ENCODE measurements around the gene TNIP2. TPM values are rescaled to one million over a fixed set of nuclear protein-coding genes. Genes with fewer than 3 reads are reported as not detected.
A peak's percentile ranks its signal among the peaks of the same experiment; 100 is the strongest.

TNIP2 gene
- total and polyA plus RNA-seq, 2 of the 13 experiments (the other 11 are each of a cell fraction or from before 2014, with no cell fraction given): 25.6 to 38.0 TPM

- TF ChIP-seq AKAP8 (CRISPR knock-in tag; IDR thresholded peaks at IDR 0.05) (no peak), TBX2 (CRISPR knock-in tag; IDR thresholded peaks at IDR 0.05; ENCODE audit: borderline replicate concordance) (peak; percentile 17; the same call in 1 of the 2 replicates), ZFX (CRISPR knock-in tag; IDR thresholded peaks at IDR 0.05; ENCODE audit: low read depth) (peak; percentile 38), MLX (CRISPR knock-in tag; IDR thresholded peaks at IDR 0.05) (no peak), ZBTB40 (IDR thresholded peaks at IDR 0.05) (no peak), ZBTB40 (CRISPR knock-in tag; IDR thresholded peaks at IDR 0.05) (no peak; the same call in 1 of the 2 replicates), HOXA5 (CRISPR knock-in tag; IDR thresholded peaks at IDR 0.05) (no peak), TSC22D2 (CRISPR knock-in tag; IDR thresholded peaks at IDR 0.05; ENCODE audit: borderline replicate concordance) (0 out of 2 replicates have a peak, but pooled peaks have one; percentile 22), ZMAT3 (CRISPR knock-in tag; conservative IDR thresholded peaks at IDR 0.05) (0 out of 2 replicates have a peak, but pooled peaks have one; percentile 45), ZMYM4 (CRISPR knock-in tag; IDR thresholded peaks at IDR 0.05) (peak; percentile 9; the same call in 1 of the 2 replicates), NCOR1 (IDR thresholded peaks at IDR 0.05; ENCODE audit: borderline replicate concordance, low read length) (peak; percentile 60; the same call in 1 of the 2 replicates), SCMH1 (CRISPR knock-in tag; IDR thresholded peaks at IDR 0.05; ENCODE audit: borderline replicate concordance) (no peak), ZNF296 (CRISPR knock-in tag; conservative IDR thresholded peaks at IDR 0.05) (0 out of 2 replicates have a peak, but pooled peaks have one; percentile 29)
- TF ChIP-seq, protein P1, sequence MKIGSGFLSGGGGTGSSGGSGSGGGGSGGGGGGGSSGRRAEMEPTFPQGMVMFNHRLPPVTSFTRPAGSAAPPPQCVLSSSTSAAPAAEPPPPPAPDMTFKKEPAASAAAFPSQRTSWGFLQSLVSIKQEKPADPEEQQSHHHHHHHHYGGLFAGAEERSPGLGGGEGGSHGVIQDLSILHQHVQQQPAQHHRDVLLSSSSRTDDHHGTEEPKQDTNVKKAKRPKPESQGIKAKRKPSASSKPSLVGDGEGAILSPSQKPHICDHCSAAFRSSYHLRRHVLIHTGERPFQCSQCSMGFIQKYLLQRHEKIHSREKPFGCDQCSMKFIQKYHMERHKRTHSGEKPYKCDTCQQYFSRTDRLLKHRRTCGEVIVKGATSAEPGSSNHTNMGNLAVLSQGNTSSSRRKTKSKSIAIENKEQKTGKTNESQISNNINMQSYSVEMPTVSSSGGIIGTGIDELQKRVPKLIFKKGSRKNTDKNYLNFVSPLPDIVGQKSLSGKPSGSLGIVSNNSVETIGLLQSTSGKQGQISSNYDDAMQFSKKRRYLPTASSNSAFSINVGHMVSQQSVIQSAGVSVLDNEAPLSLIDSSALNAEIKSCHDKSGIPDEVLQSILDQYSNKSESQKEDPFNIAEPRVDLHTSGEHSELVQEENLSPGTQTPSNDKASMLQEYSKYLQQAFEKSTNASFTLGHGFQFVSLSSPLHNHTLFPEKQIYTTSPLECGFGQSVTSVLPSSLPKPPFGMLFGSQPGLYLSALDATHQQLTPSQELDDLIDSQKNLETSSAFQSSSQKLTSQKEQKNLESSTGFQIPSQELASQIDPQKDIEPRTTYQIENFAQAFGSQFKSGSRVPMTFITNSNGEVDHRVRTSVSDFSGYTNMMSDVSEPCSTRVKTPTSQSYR (CRISPR knock-in tag; IDR thresholded peaks at IDR 0.05; ENCODE audit: borderline replicate concordance): 0 out of 2 replicates have a peak, but pooled peaks have one; percentile 3
These were observed 35.6 kb upstream of the TNIP2 start (continued) for GRCh38 chr4:2791518-2792395.
